Fibroblast of skin of scalp (primary cell): ENCODE results near the gene ENOX2. TPM values are rescaled to one million over a fixed set of nuclear protein-coding genes. Genes with fewer than 3 reads are reported as not detected.
"Not testable (repeated sequence)": the region's sequence is repeated elsewhere in the genome, so short reads cannot be mapped to it uniquely, and the experiment has no call there.

Experiments
- DNase-seq: peaks from one replicate; pipeline ENCODE4 v3.0.0-alpha.2; 2013
- polyA plus RNA-seq, 2 experiments: library from polyadenylated mRNA; unstranded; fragments of 120-200 nt; gene quantifications; one replicate each; pipeline ENCODE4 v1.2.1, GENCODE V29; 2013; ENCODE audit not compliant: insufficient read length in 2 of 2

Gene ENOX2
- 13.5 TPM for polyA plus RNA-seq (2013, experiment 1 of 2; ENCODE audit: insufficient read length)
- polyA plus RNA-seq (2013, experiment 2 of 2; ENCODE audit: insufficient read length), result 13.6 TPM

GRCh38 chrX:130902783-130903613, at the start of gene ENOX2:
TSS of gene ENOX2 (minus strand) at chrX:130903209. CDS start at chrX:130703216, 199,993 bp downstream.
- peak; percentile 98 for DNase-seq

- DNase-seq, result no peak
Measured at GRCh38 chrX:130952266-130953043, 49.4 kb upstream of the ENOX2 start.

GRCh38 chrX:130944230-130944629, 41.2 kb upstream of the ENOX2 start:
- DNase-seq, result no peak

GRCh38 chrX:130937101-130937500, 34.1 kb upstream of the ENOX2 start:
- DNase-seq, result no peak

GRCh38 chrX:130933358-130933757, 30.3 kb upstream of the ENOX2 start:
- DNase-seq, result no peak

GRCh38 chrX:130920405-130920804, 17.4 kb upstream of the ENOX2 start:
- not testable (repeated sequence) for DNase-seq

- DNase-seq, result not testable (repeated sequence)
Measured at GRCh38 chrX:130919676-130920075, 16.7 kb upstream of the ENOX2 start.

- not testable (repeated sequence) for DNase-seq
Measured at GRCh38 chrX:130918498-130918897, 15.5 kb upstream of the ENOX2 start.

GRCh38 chrX:130916636-130917422, 13.8 kb upstream of the ENOX2 start:
- DNase-seq, result peak; percentile 49

- no peak for DNase-seq
Measured at GRCh38 chrX:130915302-130915701, 12.3 kb upstream of the ENOX2 start.

- DNase-seq, result no peak
Measured at GRCh38 chrX:130909469-130910136, 6.6 kb upstream of the ENOX2 start.

- DNase-seq, result no peak
Measured at GRCh38 chrX:130906776-130907175, 3.8 kb upstream of the ENOX2 start.

GRCh38 chrX:130902446-130902782, 595 bp downstream of the ENOX2 start:
- DNase-seq, result no peak

GRCh38 chrX:130896802-130897501, 6.1 kb downstream of the ENOX2 start:
- peak; percentile 72 for DNase-seq

GRCh38 chrX:130896026-130896425, 7.0 kb downstream of the ENOX2 start:
- DNase-seq, result no peak

GRCh38 chrX:130895299-130895698, 7.7 kb downstream of the ENOX2 start:
- no peak for DNase-seq

- DNase-seq, result no peak
Measured at GRCh38 chrX:130893356-130894085, 9.5 kb downstream of the ENOX2 start.

- no peak for DNase-seq
Measured at GRCh38 chrX:130887376-130887775, 15.6 kb downstream of the ENOX2 start.

- no peak for DNase-seq
Measured at GRCh38 chrX:130885996-130886395, 17.0 kb downstream of the ENOX2 start.

- no peak for DNase-seq
Measured at GRCh38 chrX:130885508-130885907, 17.5 kb downstream of the ENOX2 start.

- DNase-seq, result no peak
Measured at GRCh38 chrX:130884627-130885026, 18.4 kb downstream of the ENOX2 start.
